IMR-90 (cell line): ENCODE results near the gene CLCC1.
"Not testable (repeated sequence)": the region's sequence is repeated elsewhere in the genome, so short reads cannot be mapped to it uniquely, and the experiment has no call there.

Experiments
- BHLHE40 ChIP-seq: fragments of 150-350 bp; IDR thresholded peaks from 2 replicates; pipeline ENCODE4 v1.6.1; 2016; ENCODE audit warnings: mild to moderate bottlenecking, low read depth, low read length
- CEBPB ChIP-seq: IDR thresholded peaks from 2 replicates; pipeline ENCODE4 v1.6.1; 2012; ENCODE audit warnings: low read depth, low read length, improper control_type of control experiment
- MAFK ChIP-seq: IDR thresholded peaks from 2 replicates; pipeline ENCODE4 v1.6.1; 2012; ENCODE audit warnings: low read depth, low read length, improper control_type of control experiment
- MXI1 ChIP-seq: IDR thresholded peaks from 2 replicates; pipeline ENCODE4 v1.6.1; 2012; ENCODE audit warnings: low read depth, mild to moderate bottlenecking, low read length, moderate library complexity, borderline replicate concordance
- POLR2A ChIP-seq: IDR thresholded peaks from 2 replicates; pipeline ENCODE4 v1.6.1; 2012; ENCODE audit warnings: mild to moderate bottlenecking, low read depth, low read length
- RAD21 ChIP-seq: IDR thresholded peaks from 2 replicates; pipeline ENCODE4 v1.6.1; 2012; ENCODE audit warnings: low read length, improper control_type of control experiment
- RCOR1 ChIP-seq: IDR thresholded peaks from 2 replicates; pipeline ENCODE4 v1.6.1; 2012; ENCODE audit warnings: mild to moderate bottlenecking, low read length, improper control_type of control experiment; ENCODE audit not compliant: insufficient replicate concordance
- RFX5 ChIP-seq: IDR thresholded peaks from 2 replicates; pipeline ENCODE4 v1.8.0; 2012; ENCODE audit warnings: low read depth, mild to moderate bottlenecking, low read length, moderate library complexity
- SMC3 ChIP-seq: fragments of 150-350 bp; IDR thresholded peaks from 2 replicates; pipeline ENCODE4 v1.6.1; 2016; ENCODE audit warnings: low read depth, mild to moderate bottlenecking, antibody characterized with exemption, low read length, moderate library complexity
- TF ChIP-seq, protein P1 (sequence below): conservative IDR thresholded peaks from 2 replicates; pipeline ENCODE4 v1.5.1; 2012; ENCODE audit warnings: mild to moderate bottlenecking, low read depth, low read length, improper control_type of control experiment
- TF ChIP-seq, protein P2 (sequence below): fragments of 150-350 bp; IDR thresholded peaks from 2 replicates; pipeline ENCODE4 v1.6.1; 2017; ENCODE audit warnings: mild to moderate bottlenecking, antibody characterized with exemption, low read length, low read depth

DNA sequence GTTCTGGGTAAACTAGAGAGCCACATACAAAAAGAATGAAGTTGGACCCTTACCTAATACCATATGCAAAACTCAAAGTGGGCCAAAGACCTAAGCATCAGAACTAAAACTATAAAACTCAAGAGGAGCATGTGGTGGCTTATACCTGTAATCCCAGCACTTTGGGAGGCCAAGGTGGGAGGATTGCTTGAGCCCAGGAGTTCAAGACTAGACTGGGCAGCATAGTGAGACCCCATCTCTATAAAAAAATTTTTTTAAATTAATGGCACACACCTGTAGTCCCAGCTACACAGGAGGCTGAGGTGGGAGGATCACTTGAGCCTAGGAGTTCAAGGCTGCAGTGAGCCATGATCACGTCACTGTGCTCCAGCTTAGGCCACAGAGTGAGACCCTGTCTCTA lies 35.7 kb downstream of the CLCC1 start:
- TF ChIP-seq, protein P1, sequence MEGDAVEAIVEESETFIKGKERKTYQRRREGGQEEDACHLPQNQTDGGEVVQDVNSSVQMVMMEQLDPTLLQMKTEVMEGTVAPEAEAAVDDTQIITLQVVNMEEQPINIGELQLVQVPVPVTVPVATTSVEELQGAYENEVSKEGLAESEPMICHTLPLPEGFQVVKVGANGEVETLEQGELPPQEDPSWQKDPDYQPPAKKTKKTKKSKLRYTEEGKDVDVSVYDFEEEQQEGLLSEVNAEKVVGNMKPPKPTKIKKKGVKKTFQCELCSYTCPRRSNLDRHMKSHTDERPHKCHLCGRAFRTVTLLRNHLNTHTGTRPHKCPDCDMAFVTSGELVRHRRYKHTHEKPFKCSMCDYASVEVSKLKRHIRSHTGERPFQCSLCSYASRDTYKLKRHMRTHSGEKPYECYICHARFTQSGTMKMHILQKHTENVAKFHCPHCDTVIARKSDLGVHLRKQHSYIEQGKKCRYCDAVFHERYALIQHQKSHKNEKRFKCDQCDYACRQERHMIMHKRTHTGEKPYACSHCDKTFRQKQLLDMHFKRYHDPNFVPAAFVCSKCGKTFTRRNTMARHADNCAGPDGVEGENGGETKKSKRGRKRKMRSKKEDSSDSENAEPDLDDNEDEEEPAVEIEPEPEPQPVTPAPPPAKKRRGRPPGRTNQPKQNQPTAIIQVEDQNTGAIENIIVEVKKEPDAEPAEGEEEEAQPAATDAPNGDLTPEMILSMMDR, result not testable (repeated sequence)
- TF ChIP-seq RFX5, MAFK, POLR2A, MXI1, SMC3, RAD21, CEBPB, RCOR1, BHLHE40: not testable (repeated sequence)
- TF ChIP-seq, protein P2, sequence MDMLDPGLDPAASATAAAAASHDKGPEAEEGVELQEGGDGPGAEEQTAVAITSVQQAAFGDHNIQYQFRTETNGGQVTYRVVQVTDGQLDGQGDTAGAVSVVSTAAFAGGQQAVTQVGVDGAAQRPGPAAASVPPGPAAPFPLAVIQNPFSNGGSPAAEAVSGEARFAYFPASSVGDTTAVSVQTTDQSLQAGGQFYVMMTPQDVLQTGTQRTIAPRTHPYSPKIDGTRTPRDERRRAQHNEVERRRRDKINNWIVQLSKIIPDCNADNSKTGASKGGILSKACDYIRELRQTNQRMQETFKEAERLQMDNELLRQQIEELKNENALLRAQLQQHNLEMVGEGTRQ, result not testable (repeated sequence)
